ENCODE measurements around the gene PCDHGB4.
"Not testable (repeated sequence)": the region's sequence is repeated elsewhere in the genome, so short reads cannot be mapped to it uniquely, and the experiment has no call there.

Gene PCDHGB4

DNA sequence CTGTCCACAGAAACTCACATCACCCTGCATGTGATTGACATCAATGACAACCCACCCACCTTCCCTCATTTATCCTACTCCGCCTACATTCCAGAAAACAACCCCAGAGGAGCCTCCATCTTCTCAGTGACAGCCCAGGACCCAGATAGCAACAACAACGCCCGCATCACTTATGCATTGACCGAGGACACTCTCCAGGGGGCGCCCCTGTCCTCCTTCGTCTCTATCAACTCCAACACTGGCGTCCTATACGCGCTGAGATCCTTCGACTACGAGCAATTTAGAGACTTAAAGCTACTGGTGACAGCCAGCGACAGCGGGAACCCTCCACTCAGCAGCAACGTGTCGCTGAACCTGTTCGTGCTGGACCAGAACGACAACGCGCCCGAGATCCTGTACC lies 42.2 kb upstream of the PCDHGB4 start:
- H3K4me1 ChIP-seq (ENCODE audit: control insufficient read depth, low read length) = peaks cover 7% of the 10 kb centered on the region

DNA sequence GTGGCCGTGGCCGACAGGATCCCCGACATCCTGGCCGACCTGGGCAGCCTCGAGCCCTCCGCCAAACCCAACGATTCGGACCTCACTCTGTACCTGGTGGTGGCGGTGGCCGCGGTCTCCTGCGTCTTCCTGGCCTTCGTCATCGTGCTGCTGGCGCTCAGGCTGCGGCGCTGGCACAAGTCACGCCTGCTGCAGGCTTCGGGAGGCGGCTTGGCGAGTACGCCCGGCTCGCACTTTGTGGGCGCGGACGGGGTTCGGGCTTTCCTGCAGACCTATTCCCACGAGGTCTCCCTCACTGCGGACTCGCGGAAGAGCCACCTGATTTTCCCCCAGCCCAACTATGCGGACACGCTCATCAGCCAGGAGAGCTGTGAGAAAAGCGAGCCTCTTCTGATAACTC lies 41.5 kb upstream of the PCDHGB4 start:
- not testable (repeated sequence) for H3K79me2 ChIP-seq (ENCODE audit: control insufficient read depth, low read length); H3K9me2 ChIP-seq (replicated peaks; ENCODE audit: control insufficient read depth, low read length); H3K4me1 ChIP-seq (ENCODE audit: control insufficient read depth, low read length); H3K4me2 ChIP-seq (ENCODE audit: low read length); H3F3A ChIP-seq (ENCODE audit: control insufficient read depth, insufficient read depth); H3K4me3 ChIP-seq (ENCODE audit: low read length); H3K27me3 ChIP-seq (ENCODE audit: control insufficient read depth, low read length); H3K27ac ChIP-seq (ENCODE audit: low read depth, low read length); H3K36me3 ChIP-seq (ENCODE audit: control insufficient read depth, low read length); H4K20me1 ChIP-seq (ENCODE audit: control insufficient read depth, insufficient read depth, low read depth, low read length)
- H3K9me3 ChIP-seq (ENCODE audit: control insufficient read depth, insufficient read depth, low read length) = peaks cover 12% of the 10 kb centered on the region; the same call in 1 of the 2 replicates

More for the DNA sequence above, 42.2 kb upstream of the PCDHGB4 start:
- TF ChIP-seq EZH2phosphoT487 (IDR thresholded peaks at IDR 0.05; ENCODE audit: borderline replicate concordance, low read length) = no peak
- TF ChIP-seq, protein P1, sequence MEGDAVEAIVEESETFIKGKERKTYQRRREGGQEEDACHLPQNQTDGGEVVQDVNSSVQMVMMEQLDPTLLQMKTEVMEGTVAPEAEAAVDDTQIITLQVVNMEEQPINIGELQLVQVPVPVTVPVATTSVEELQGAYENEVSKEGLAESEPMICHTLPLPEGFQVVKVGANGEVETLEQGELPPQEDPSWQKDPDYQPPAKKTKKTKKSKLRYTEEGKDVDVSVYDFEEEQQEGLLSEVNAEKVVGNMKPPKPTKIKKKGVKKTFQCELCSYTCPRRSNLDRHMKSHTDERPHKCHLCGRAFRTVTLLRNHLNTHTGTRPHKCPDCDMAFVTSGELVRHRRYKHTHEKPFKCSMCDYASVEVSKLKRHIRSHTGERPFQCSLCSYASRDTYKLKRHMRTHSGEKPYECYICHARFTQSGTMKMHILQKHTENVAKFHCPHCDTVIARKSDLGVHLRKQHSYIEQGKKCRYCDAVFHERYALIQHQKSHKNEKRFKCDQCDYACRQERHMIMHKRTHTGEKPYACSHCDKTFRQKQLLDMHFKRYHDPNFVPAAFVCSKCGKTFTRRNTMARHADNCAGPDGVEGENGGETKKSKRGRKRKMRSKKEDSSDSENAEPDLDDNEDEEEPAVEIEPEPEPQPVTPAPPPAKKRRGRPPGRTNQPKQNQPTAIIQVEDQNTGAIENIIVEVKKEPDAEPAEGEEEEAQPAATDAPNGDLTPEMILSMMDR (IDR thresholded peaks at IDR 0.05; ENCODE audit: low read depth, low read length, poor library complexity, severe bottlenecking) = no peak
- H3K79me2 ChIP-seq (ENCODE audit: control insufficient read depth, low read length) = no peaks in the 10 kb centered on the region
- H3K9me2 ChIP-seq (replicated peaks; ENCODE audit: control insufficient read depth, low read length) = no peaks in the 10 kb centered on the region
- no peak overlapping the region for H3K4me3 ChIP-seq (ENCODE audit: low read length)
- no peaks in the 10 kb centered on the region for H3K27me3 ChIP-seq (ENCODE audit: control insufficient read depth, low read length)
- H3K9me3 ChIP-seq (ENCODE audit: control insufficient read depth, insufficient read depth, low read length) = peaks cover 9% of the 10 kb centered on the region; the same call in 1 of the 2 replicates
- H3F3A ChIP-seq (ENCODE audit: control insufficient read depth, insufficient read depth) = no peaks in the 10 kb centered on the region
- H3K36me3 ChIP-seq (ENCODE audit: control insufficient read depth, low read length) = no peaks in the 10 kb centered on the region
- no peak overlapping the region for H3K4me2 ChIP-seq (ENCODE audit: low read length)
- H3K27ac ChIP-seq (ENCODE audit: low read depth, low read length) = no peak overlapping the region
- no peaks in the 10 kb centered on the region for H4K20me1 ChIP-seq (ENCODE audit: control insufficient read depth, insufficient read depth, low read depth, low read length)

DNA sequence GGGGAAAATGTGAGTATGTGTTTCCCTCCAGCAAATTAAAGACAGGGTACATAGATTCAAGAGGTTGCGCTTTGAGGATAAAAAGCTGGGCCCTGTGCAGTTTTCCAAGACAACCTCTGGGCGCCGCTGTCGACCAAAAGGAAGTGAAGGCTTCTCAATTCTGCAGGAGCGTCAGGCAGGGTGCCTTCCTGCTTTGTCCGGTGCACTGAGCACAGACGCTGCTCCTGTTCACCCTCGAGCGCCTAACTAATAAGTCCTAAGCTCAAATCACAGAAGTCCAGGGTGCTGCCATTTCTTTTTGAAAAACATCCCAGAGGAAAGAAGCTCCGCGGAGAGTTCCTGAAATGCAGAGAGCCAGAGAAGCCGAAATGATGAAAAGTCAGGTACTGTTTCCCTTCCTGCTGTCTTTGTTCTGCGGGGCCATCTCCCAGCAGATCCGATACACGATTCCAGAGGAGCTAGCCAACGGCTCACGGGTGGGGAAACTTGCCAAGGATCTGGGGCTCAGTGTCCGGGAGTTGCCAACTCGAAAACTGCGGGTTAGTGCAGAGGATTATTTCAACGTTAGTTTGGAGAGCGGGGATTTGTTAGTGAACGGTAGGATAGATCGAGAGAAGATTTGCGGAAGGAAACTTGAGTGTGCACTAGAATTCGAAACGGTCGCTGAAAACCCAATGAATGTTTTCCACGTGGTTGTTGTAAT lies 37.4 kb upstream of the PCDHGB4 start, which contains the start of gene PCDHGB1:
PCDHGB1 (plus strand) TSS at position 183 of the 703 bp plus-strand sequence; CDS start at position 345, 162 bp downstream.
- no peaks in the 10 kb centered on the region for H3K36me3 ChIP-seq (ENCODE audit: control insufficient read depth, low read length)
- peaks cover 10% of the 10 kb centered on the region; the same call in 1 of the 2 replicates for H3K9me3 ChIP-seq (ENCODE audit: control insufficient read depth, insufficient read depth, low read length)
- peak within 1 kb of the TSS; percentile 69 for H3K4me3 ChIP-seq (ENCODE audit: low read length)
- H3K27ac ChIP-seq (ENCODE audit: low read depth, low read length) = no peak within 1 kb of the TSS
- peak within 1 kb of the TSS; percentile 66 for H3K4me2 ChIP-seq (ENCODE audit: low read length)
- no peaks in the 10 kb centered on the region for H3K27me3 ChIP-seq (ENCODE audit: control insufficient read depth, low read length)
- no peak for TF ChIP-seq EZH2phosphoT487 (IDR thresholded peaks at IDR 0.05; ENCODE audit: borderline replicate concordance, low read length)
- TF ChIP-seq, protein P1 (IDR thresholded peaks at IDR 0.05; ENCODE audit: low read depth, low read length, poor library complexity, severe bottlenecking) = peak; percentile 74
- H3K9me2 ChIP-seq (replicated peaks; ENCODE audit: control insufficient read depth, low read length) = no peaks in the 10 kb centered on the region
- H3F3A ChIP-seq (ENCODE audit: control insufficient read depth, insufficient read depth) = 0 out of 2 replicates have a peak, but pooled peaks cover 3% of the 10 kb centered on the region
- H3K4me1 ChIP-seq (ENCODE audit: control insufficient read depth, low read length) = peaks cover 18% of the 10 kb centered on the region
- H3K79me2 ChIP-seq (ENCODE audit: control insufficient read depth, low read length) = no peaks in the 10 kb centered on the region
- no peaks in the 10 kb centered on the region for H4K20me1 ChIP-seq (ENCODE audit: control insufficient read depth, insufficient read depth, low read depth, low read length)

DNA sequence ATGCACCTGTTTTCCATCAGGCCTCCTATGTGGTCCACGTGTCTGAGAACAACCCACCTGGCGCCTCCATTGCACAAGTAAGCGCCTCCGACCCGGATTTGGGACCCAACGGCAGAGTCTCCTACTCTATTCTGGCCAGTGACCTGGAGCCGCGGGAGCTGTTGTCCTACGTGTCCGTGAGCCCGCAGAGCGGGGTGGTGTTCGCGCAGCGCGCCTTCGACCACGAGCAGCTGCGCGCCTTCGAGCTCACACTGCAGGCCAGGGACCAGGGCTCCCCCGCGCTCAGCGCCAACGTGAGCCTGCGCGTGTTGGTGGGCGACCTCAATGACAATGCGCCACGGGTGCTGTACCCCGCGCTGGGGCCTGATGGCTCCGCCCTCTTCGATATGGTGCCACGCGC lies 35.9 kb upstream of the PCDHGB4 start:
- H4K20me1 ChIP-seq (ENCODE audit: control insufficient read depth, insufficient read depth, low read depth, low read length) = no peaks in the 10 kb centered on the region
- H3K79me2 ChIP-seq (ENCODE audit: control insufficient read depth, low read length) = no peaks in the 10 kb centered on the region
- no peaks in the 10 kb centered on the region for H3K36me3 ChIP-seq (ENCODE audit: control insufficient read depth, low read length)
- H3K27ac ChIP-seq (ENCODE audit: low read depth, low read length) = no peak overlapping the region
- H3K4me1 ChIP-seq (ENCODE audit: control insufficient read depth, low read length) = peaks cover 18% of the 10 kb centered on the region
- H3K9me2 ChIP-seq (replicated peaks; ENCODE audit: control insufficient read depth, low read length) = no peaks in the 10 kb centered on the region
- H3K9me3 ChIP-seq (ENCODE audit: control insufficient read depth, insufficient read depth, low read length) = peaks cover 10% of the 10 kb centered on the region; the same call in 1 of the 2 replicates
- H3K27me3 ChIP-seq (ENCODE audit: control insufficient read depth, low read length) = no peaks in the 10 kb centered on the region
- H3F3A ChIP-seq (ENCODE audit: control insufficient read depth, insufficient read depth) = 0 out of 2 replicates have a peak, but pooled peaks cover 3% of the 10 kb centered on the region
- H3K4me2 ChIP-seq (ENCODE audit: low read length) = no peak overlapping the region
- H3K4me3 ChIP-seq (ENCODE audit: low read length) = no peak overlapping the region
- TF ChIP-seq EZH2phosphoT487 (IDR thresholded peaks at IDR 0.05; ENCODE audit: borderline replicate concordance, low read length) = no peak
- TF ChIP-seq, protein P1 (IDR thresholded peaks at IDR 0.05; ENCODE audit: low read depth, low read length, poor library complexity, severe bottlenecking) = no peak

Measured in DOHH2 (cell line).